ENCODE data around the gene SLC27A1. TPM values are rescaled to one million over a fixed set of nuclear protein-coding genes. Genes with fewer than 3 reads are reported as not detected.

The SLC27A1 gene
- total and polyA plus RNA-seq, 2 donors (not counting 3 experiments of a cell fraction or from before 2014, with no cell fraction given): 10.4 to 13.5 TPM

DNA sequence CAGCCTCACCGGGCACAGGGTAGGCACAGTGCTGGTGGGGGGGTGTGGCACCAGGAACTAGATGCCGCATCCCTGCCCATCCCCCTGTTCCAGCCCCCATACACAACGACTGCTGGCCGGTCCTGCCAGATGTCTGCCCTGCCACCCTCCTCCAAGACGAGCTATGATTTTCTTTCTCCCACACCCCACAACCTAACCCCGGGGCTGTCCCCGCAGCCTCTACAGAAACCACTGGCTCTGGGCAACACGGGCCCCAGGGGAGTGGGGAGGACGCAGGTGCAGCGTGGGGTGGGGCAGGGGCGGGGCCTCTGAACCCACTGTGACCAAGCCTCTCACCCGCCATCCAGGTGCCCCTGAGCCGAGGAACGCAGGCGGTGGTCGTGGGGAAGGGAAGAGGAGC is 56.6 kb downstream of the SLC27A1 start:
- intact Hi-C loops (cut with micrococcal nuclease): no loop called here
- dilution Hi-C loops (cut with MboI; ENCODE audit: extremely low pct_ligation_motif_present, low sequenced_read_pairs): no loop called here

More for the DNA sequence above, 56.6 kb downstream of the SLC27A1 start:
- no peak for FAIRE-seq
- no peak overlapping the region for H2AFZ ChIP-seq (ENCODE audit: low read depth, low read length)
- no peak for DNase-seq (ENCODE audit: low read depth, low spot score)
- no peak overlapping the region for H3K9ac ChIP-seq (replicated peaks; ENCODE audit: extremely low read depth, insufficient read depth, low read length)
- no peak overlapping the region for H3K27ac ChIP-seq (ENCODE audit: insufficient read depth, low read depth, low read length)
- TF ChIP-seq FOS (IDR thresholded peaks at IDR 0.05; ENCODE audit: borderline replicate concordance, insufficient read depth, low read length) (no peak), POLR2AphosphoS5 (IDR thresholded peaks at IDR 0.05; ENCODE audit: insufficient read depth, low read depth, low read length) (no peak), JUN (IDR thresholded peaks at IDR 0.05; ENCODE audit: borderline replicate concordance, insufficient read depth, insufficient read length, low read depth) (no peak), GATA2 (IDR thresholded peaks at IDR 0.05; ENCODE audit: insufficient read depth, insufficient read length, low read depth, low read length) (no peak), EZH2 (IDR thresholded peaks at IDR 0.05; ENCODE audit: borderline replicate concordance, low read depth, low read length, severe bottlenecking) (no peak), MYC (IDR thresholded peaks at IDR 0.05; ENCODE audit: low read depth, low read length) (no peak), POLR2A (IDR thresholded peaks at IDR 0.05; ENCODE audit: low read depth, low read length) (no peak)
- TF ChIP-seq, protein P1, sequence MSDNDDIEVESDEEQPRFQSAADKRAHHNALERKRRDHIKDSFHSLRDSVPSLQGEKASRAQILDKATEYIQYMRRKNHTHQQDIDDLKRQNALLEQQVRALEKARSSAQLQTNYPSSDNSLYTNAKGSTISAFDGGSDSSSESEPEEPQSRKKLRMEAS (IDR thresholded peaks at IDR 0.05; ENCODE audit: insufficient read depth, insufficient read length): no peak
- TF ChIP-seq, protein P2, sequence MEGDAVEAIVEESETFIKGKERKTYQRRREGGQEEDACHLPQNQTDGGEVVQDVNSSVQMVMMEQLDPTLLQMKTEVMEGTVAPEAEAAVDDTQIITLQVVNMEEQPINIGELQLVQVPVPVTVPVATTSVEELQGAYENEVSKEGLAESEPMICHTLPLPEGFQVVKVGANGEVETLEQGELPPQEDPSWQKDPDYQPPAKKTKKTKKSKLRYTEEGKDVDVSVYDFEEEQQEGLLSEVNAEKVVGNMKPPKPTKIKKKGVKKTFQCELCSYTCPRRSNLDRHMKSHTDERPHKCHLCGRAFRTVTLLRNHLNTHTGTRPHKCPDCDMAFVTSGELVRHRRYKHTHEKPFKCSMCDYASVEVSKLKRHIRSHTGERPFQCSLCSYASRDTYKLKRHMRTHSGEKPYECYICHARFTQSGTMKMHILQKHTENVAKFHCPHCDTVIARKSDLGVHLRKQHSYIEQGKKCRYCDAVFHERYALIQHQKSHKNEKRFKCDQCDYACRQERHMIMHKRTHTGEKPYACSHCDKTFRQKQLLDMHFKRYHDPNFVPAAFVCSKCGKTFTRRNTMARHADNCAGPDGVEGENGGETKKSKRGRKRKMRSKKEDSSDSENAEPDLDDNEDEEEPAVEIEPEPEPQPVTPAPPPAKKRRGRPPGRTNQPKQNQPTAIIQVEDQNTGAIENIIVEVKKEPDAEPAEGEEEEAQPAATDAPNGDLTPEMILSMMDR (IDR thresholded peaks at IDR 0.05; ENCODE audit: extremely low read depth in 1 of 2, insufficient read depth in 1 of 2, low read depth in 1 of 2, low read length in 2 of 2): no peak
- H3K4me2 ChIP-seq (ENCODE audit: insufficient read depth, low read length): no peak overlapping the region
- no peaks in the 10 kb centered on the region for H3K9me1 ChIP-seq (replicated peaks; ENCODE audit: control insufficient read depth, extremely low read depth, insufficient read depth, low read length)
- H3K4me1 ChIP-seq (ENCODE audit: control insufficient read depth, extremely low read depth, insufficient read depth, low read length): peaks cover 8% of the 10 kb centered on the region
- H4K20me1 ChIP-seq (replicated peaks; ENCODE audit: control insufficient read depth, extremely low read depth, insufficient read depth, low read length): no peaks in the 10 kb centered on the region
- BruUV-seq (replicated peaks): no TSS peak
- no peak overlapping the region for H3K4me3 ChIP-seq (replicated peaks in 1 of 3; ENCODE audit: insufficient read depth in 1 of 3, low read depth in 1 of 3, low read length in 3 of 3)
- H3K9me3 ChIP-seq (replicated peaks; ENCODE audit: control insufficient read depth, insufficient read depth, low read length): no peaks in the 10 kb centered on the region
- no peaks in the 10 kb centered on the region for H3K36me3 ChIP-seq (ENCODE audit: control insufficient read depth in 2 of 2, extremely low read depth in 1 of 2, insufficient read depth in 2 of 2, low read length in 2 of 2)
- no peaks in the 10 kb centered on the region for H3K79me2 ChIP-seq (ENCODE audit: control insufficient read depth, insufficient read depth, low read length)
- CTCF ChIA-PET: interaction anchor here (1.3 kb wide), 1 partner anchor 31 kb away, joined by 3 read pairs; no protein-coding TSS in a partner anchor
- POLR2A ChIA-PET: no interaction called here
- H3K27me3 ChIP-seq (ENCODE audit: control insufficient read depth in 2 of 2, insufficient read depth in 2 of 2, low read length in 2 of 2): peaks cover 2% of the 10 kb centered on the region in 2 experiments

Data from endothelial cell of umbilical vein (primary cell).